Neural progenitor cell (in vitro differentiated cells): ENCODE results near the gene CSTF2T. TPM values are rescaled to one million over a fixed set of nuclear protein-coding genes. Genes with fewer than 3 reads are reported as not detected.
"Not testable (repeated sequence)": the region's sequence is repeated elsewhere in the genome, so short reads cannot be mapped to it uniquely, and the experiment has no call there.

Experiments
- DNase-seq: peaks from one replicate; pipeline ENCODE4 v3.0.0-alpha.2; 2016; ENCODE audit warnings: low spot score
- H2AFZ ChIP-seq: fragments of 200-600 bp; sonication (generic); replicated peaks from 2 replicates; pipeline ENCODE4 v1.6.1; 2016; ENCODE audit warnings: antibody characterized with exemption
- H3F3A ChIP-seq: fragments of 200-600 bp; sonication (generic); 2 replicates; pipeline ENCODE4 v1.6.1; 2016; ENCODE audit warnings: antibody characterized with exemption, low read depth
- H3K27ac ChIP-seq: fragments of 200-600 bp; sonication (generic); 2 replicates; pipeline ENCODE4 v1.5.1; 2016; ENCODE audit warnings: mild to moderate bottlenecking
- H3K27me3 ChIP-seq: fragments of 200-600 bp; sonication (generic); 2 replicates; pipeline ENCODE4 v1.6.1; 2016; ENCODE audit warnings: mild to moderate bottlenecking, moderate library complexity
- H3K36me3 ChIP-seq: fragments of 200-600 bp; sonication (generic); 2 replicates; pipeline ENCODE4 v1.5.1; 2016
- H3K4me1 ChIP-seq: fragments of 200-600 bp; sonication (generic); 2 replicates; pipeline ENCODE4 v1.6.1; 2016; ENCODE audit warnings: mixed run types
- H3K4me2 ChIP-seq: fragments of 200-600 bp; sonication (generic); 2 replicates; pipeline ENCODE4 v1.6.1; 2016
- H3K4me3 ChIP-seq: fragments of 200-600 bp; sonication (generic); 2 replicates; pipeline ENCODE4 v1.5.1; 2016
- H3K79me2 ChIP-seq: fragments of 200-600 bp; sonication (generic); 2 replicates; pipeline ENCODE4 v1.6.1; 2016; ENCODE audit warnings: low read depth
- H3K9ac ChIP-seq: fragments of 200-600 bp; sonication (generic); 2 replicates; pipeline ENCODE4 v1.6.1; 2016
- H3K9me3 ChIP-seq: fragments of 200-600 bp; sonication (generic); 2 replicates; pipeline ENCODE4 v1.5.1; 2016; ENCODE audit warnings: low read depth
- H4K20me1 ChIP-seq: fragments of 200-600 bp; sonication (generic); 2 replicates; pipeline ENCODE4 v1.6.1; 2016; ENCODE audit warnings: low read depth
- H3K27ac Mint-ChIP-seq: 3 replicates; pipeline ENCODE4 v1.8.0; 2021; ENCODE audit warnings: mixed read lengths
- H3K27me3 Mint-ChIP-seq: 2 replicates; pipeline ENCODE4 v1.8.0; 2022; ENCODE audit warnings: low read depth, mild to moderate bottlenecking, inconsistent platforms, moderate library complexity, mixed read lengths; ENCODE audit not compliant: insufficient read depth
- H3K36me3 Mint-ChIP-seq: 3 replicates; pipeline ENCODE4 v1.8.0; 2021; ENCODE audit warnings: mixed read lengths
- H3K4me1 Mint-ChIP-seq: 3 replicates; pipeline ENCODE4 v1.8.0; 2021; ENCODE audit warnings: mixed read lengths
- H3K4me3 Mint-ChIP-seq: 3 replicates; pipeline ENCODE4 v1.8.0; 2021; ENCODE audit warnings: mild to moderate bottlenecking, moderate library complexity, mixed read lengths
- H3K9me3 Mint-ChIP-seq: 3 replicates; pipeline ENCODE4 v1.8.0; 2020; ENCODE audit warnings: mixed read lengths
- EZH2 ChIP-seq: fragments of 200-600 bp; sonication (generic); IDR thresholded peaks from 2 replicates; pipeline ENCODE4 v1.6.1; 2017; ENCODE audit warnings: antibody characterized with exemption, mild to moderate bottlenecking, moderate library complexity
- EZH2phosphoT487 ChIP-seq: fragments of 200-600 bp; sonication (generic); IDR thresholded peaks from 2 replicates; pipeline ENCODE4 v1.6.1; 2017; ENCODE audit warnings: antibody characterized with exemption
- total RNA-seq: library from RNA; depleted of rRNA; stranded (reverse); fragments of >200 nt; gene quantifications from 2 replicates; pipeline ENCODE4 v1.2.3, GENCODE V29; 2015; ENCODE audit warnings: low replicate concordance
- TF ChIP-seq, protein P1 (sequence below): fragments of 200-600 bp; sonication (generic); IDR thresholded peaks from 2 replicates; pipeline ENCODE4 v1.5.1; 2017; ENCODE audit warnings: antibody characterized with exemption, mild to moderate bottlenecking

The CSTF2T gene
- total RNA-seq, 1 donor from 2014 or later: 53.7 TPM

DNA sequence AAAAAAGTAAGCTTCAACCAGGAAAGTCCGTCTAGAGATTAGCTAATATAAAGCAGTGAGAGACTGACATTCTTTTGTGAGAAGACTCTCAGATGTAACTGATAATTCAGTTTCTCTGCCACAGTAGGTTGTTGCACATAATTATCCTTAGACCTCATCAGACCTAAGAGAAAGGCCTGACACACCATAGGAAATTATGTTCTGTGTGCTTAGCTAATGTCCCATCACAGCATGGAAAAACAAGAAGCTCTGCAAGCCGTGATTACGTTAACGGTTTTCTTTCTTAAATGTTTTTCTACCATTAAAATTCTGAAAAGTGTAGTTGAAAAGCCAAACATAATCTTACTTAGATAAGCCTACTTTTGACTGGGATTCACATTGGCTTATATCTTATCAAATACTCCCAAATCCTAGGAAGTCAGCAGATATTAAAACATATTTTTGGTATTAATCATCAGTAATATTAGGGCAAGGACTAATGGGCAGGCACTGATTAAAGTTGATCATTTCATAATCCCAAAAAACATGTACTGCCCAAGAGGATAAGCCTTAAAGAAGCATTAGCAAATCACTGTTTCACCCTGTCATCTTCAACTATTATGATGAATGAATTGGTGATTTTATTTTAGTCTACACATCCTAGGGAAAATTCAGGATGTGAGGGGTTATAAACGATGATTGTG lies 5.2 kb downstream of the CSTF2T start:
- peak overlapping the region; percentile 99 for H3K4me2 ChIP-seq
- H3K4me3 Mint-ChIP-seq: no peak overlapping the region
- peaks cover 50% of the 10 kb centered on the region for H3K79me2 ChIP-seq
- H3K36me3 ChIP-seq: peaks cover 11% of the 10 kb centered on the region
- no peak overlapping the region for H3K4me3 ChIP-seq
- H3F3A ChIP-seq: peaks cover 6% of the 10 kb centered on the region
- H3K27me3 ChIP-seq: no peaks in the 10 kb centered on the region
- H3K9me3 Mint-ChIP-seq: no peaks in the 10 kb centered on the region
- H3K9me3 ChIP-seq: no peaks in the 10 kb centered on the region
- no peak overlapping the region for H3K27ac Mint-ChIP-seq
- H2AFZ ChIP-seq: no peak overlapping the region
- H3K4me1 Mint-ChIP-seq: peaks cover 26% of the 10 kb centered on the region
- peaks cover 34% of the 10 kb centered on the region for H3K4me1 ChIP-seq
- DNase-seq: no peak
- no peak overlapping the region for H3K9ac ChIP-seq
- TF ChIP-seq, protein P1, sequence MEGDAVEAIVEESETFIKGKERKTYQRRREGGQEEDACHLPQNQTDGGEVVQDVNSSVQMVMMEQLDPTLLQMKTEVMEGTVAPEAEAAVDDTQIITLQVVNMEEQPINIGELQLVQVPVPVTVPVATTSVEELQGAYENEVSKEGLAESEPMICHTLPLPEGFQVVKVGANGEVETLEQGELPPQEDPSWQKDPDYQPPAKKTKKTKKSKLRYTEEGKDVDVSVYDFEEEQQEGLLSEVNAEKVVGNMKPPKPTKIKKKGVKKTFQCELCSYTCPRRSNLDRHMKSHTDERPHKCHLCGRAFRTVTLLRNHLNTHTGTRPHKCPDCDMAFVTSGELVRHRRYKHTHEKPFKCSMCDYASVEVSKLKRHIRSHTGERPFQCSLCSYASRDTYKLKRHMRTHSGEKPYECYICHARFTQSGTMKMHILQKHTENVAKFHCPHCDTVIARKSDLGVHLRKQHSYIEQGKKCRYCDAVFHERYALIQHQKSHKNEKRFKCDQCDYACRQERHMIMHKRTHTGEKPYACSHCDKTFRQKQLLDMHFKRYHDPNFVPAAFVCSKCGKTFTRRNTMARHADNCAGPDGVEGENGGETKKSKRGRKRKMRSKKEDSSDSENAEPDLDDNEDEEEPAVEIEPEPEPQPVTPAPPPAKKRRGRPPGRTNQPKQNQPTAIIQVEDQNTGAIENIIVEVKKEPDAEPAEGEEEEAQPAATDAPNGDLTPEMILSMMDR: no peak
- no peak for TF ChIP-seq EZH2phosphoT487
- TF ChIP-seq EZH2: no peak
- H3K27me3 Mint-ChIP-seq: peaks cover 3% of the 10 kb centered on the region
- H3K27ac ChIP-seq: peak overlapping the region; percentile 39
- H4K20me1 ChIP-seq: peaks cover 12% of the 10 kb centered on the region
- peaks cover 21% of the 10 kb centered on the region for H3K36me3 Mint-ChIP-seq

DNA sequence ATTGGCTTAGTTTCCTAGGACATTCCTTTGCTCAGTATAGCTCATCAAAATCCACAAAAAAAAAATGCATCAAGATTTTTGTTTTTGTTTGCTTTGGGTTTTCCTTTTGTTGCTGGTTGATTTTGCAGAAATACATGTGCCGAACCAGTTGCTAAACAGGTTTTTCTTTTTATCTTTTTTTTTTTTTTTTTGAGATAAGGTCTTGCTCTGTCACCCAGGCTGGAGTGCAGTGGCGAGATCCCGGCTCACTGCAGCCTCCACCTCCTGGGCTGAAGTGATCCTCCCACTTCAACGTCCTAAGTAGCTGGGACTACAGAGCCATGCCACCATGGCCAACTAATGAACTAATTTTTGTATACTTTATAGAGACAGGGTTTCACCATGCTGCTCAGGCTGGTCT lies 8.3 kb downstream of the CSTF2T start:
- H3K27ac Mint-ChIP-seq: no peak overlapping the region
- no peaks in the 10 kb centered on the region for H3K9me3 ChIP-seq
- H2AFZ ChIP-seq: no peak overlapping the region
- no peak for DNase-seq
- H3K79me2 ChIP-seq: peaks cover 19% of the 10 kb centered on the region
- H3K36me3 ChIP-seq: peaks cover 4% of the 10 kb centered on the region
- H3K4me1 Mint-ChIP-seq: peaks cover 4% of the 10 kb centered on the region
- H3K36me3 Mint-ChIP-seq: peaks cover 2% of the 10 kb centered on the region
- no peak overlapping the region for H3K4me2 ChIP-seq
- TF ChIP-seq, protein P1: no peak
- TF ChIP-seq EZH2: no peak
- TF ChIP-seq EZH2phosphoT487: no peak
- no peaks in the 10 kb centered on the region for H3K9me3 Mint-ChIP-seq
- H3K27me3 Mint-ChIP-seq: no peaks in the 10 kb centered on the region
- H3K27me3 ChIP-seq: no peaks in the 10 kb centered on the region
- peaks cover 14% of the 10 kb centered on the region for H3F3A ChIP-seq
- no peaks in the 10 kb centered on the region for H4K20me1 ChIP-seq
- H3K9ac ChIP-seq: no peak overlapping the region
- H3K4me3 Mint-ChIP-seq: no peak overlapping the region
- no peak overlapping the region for H3K4me3 ChIP-seq
- H3K4me1 ChIP-seq: peaks cover 18% of the 10 kb centered on the region
- H3K27ac ChIP-seq: no peak overlapping the region

DNA sequence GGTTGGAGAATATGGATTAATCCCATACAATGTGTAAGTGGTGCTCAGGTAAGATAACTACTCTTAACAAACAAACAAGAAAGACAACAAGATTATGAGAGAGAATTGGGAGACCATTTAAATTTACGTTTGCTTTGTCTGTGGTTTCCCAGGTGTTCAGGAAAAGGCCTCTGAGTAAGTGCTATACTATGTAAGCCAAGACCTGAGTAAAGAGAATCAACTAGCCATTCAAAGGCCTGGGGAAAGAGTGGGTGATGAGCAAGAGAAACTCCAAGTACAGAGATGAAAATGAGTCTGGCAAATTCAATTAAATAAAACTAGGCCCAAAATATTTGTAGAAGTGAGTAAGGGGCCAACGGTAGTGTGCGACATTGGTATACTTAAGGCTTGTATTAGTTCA lies 9.9 kb downstream of the CSTF2T start:
- no peaks in the 10 kb centered on the region for H4K20me1 ChIP-seq
- H3K4me3 Mint-ChIP-seq: no peak overlapping the region
- no peak overlapping the region for H3K9ac ChIP-seq
- TF ChIP-seq EZH2phosphoT487: no peak
- TF ChIP-seq EZH2: no peak
- TF ChIP-seq, protein P1: no peak
- H3K36me3 Mint-ChIP-seq: no peaks in the 10 kb centered on the region
- no peak overlapping the region for H3K4me3 ChIP-seq
- H3K4me1 Mint-ChIP-seq: no peaks in the 10 kb centered on the region
- no peaks in the 10 kb centered on the region for H3K27me3 Mint-ChIP-seq
- H2AFZ ChIP-seq: no peak overlapping the region
- H3K4me1 ChIP-seq: peaks cover 23% of the 10 kb centered on the region
- peaks cover 21% of the 10 kb centered on the region for H3F3A ChIP-seq
- H3K27ac ChIP-seq: no peak overlapping the region
- H3K27me3 ChIP-seq: no peaks in the 10 kb centered on the region
- H3K9me3 ChIP-seq: no peaks in the 10 kb centered on the region
- H3K36me3 ChIP-seq: no peaks in the 10 kb centered on the region
- peaks cover 3% of the 10 kb centered on the region for H3K79me2 ChIP-seq
- H3K9me3 Mint-ChIP-seq: no peaks in the 10 kb centered on the region
- DNase-seq: no peak
- H3K27ac Mint-ChIP-seq: no peak overlapping the region
- H3K4me2 ChIP-seq: no peak overlapping the region

DNA sequence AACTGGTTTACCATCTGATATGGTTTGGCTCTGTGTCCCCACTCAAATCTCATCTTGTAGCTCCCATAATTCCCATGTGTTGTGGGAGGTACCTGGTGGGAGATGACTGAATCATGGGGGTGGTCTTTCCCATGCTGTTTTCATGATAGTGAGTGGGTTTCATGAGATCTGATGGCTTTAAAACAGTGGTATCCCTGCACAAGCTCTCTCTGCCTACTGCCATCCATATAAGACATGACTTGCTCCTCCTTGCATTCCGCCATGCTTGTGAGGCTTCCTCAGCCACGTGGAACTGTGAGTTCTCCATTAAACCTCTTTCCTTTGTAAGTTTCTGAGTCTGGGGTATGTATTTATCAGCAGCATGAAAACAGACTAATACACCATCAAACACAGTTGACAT lies 10.6 kb downstream of the CSTF2T start:
- not testable (repeated sequence) for H3K27me3 ChIP-seq, H3K36me3 ChIP-seq, H3K27me3 Mint-ChIP-seq, H4K20me1 ChIP-seq, H3K9ac ChIP-seq, DNase-seq, H2AFZ ChIP-seq, H3K9me3 ChIP-seq, H3K79me2 ChIP-seq, H3K4me3 Mint-ChIP-seq, H3K4me3 ChIP-seq, H3K4me2 ChIP-seq, H3K4me1 Mint-ChIP-seq, H3K27ac Mint-ChIP-seq, H3K27ac ChIP-seq, H3K9me3 Mint-ChIP-seq, H3K36me3 Mint-ChIP-seq
- peaks cover 21% of the 10 kb centered on the region for H3F3A ChIP-seq
- peaks cover 23% of the 10 kb centered on the region for H3K4me1 ChIP-seq
